ENCODE results near the gene MBD2.

The MBD2 gene

GRCh38 chr18:54192900-54193299 is 31.6 kb downstream of the MBD2 start:
- no peak for DNase-seq

- no peak for DNase-seq
Observed at GRCh38 chr18:54192415-54192814, 32.1 kb downstream of the MBD2 start.

- DNase-seq, result no peak
Observed at GRCh38 chr18:54191352-54191751, 33.1 kb downstream of the MBD2 start.

GRCh38 chr18:54187372-54187771 is 37.1 kb downstream of the MBD2 start:
- no peak for DNase-seq

GRCh38 chr18:54184836-54185235 is 39.6 kb downstream of the MBD2 start:
- DNase-seq, result no peak

- no peak for DNase-seq
Observed at GRCh38 chr18:54183390-54183789, 41.1 kb downstream of the MBD2 start.

GRCh38 chr18:54181856-54182602 is 42.4 kb downstream of the MBD2 start:
- DNase-seq, result no peak

GRCh38 chr18:54173980-54174630 is 50.4 kb downstream of the MBD2 start:
- DNase-seq, result no peak

- no peak for DNase-seq
Observed at GRCh38 chr18:54173250-54173649, 51.2 kb downstream of the MBD2 start.

- no peak for DNase-seq
Observed at GRCh38 chr18:54169431-54170403, 54.8 kb downstream of the MBD2 start.

- DNase-seq, result no peak
Observed at GRCh38 chr18:54165450-54165849, 59.0 kb downstream of the MBD2 start.

GRCh38 chr18:54163453-54163852 is 61.0 kb downstream of the MBD2 start:
- DNase-seq, result no peak

GRCh38 chr18:54162431-54162830 is 62.0 kb downstream of the MBD2 start:
- no peak for DNase-seq

- DNase-seq, result no peak
Observed at GRCh38 chr18:54161267-54161666, 63.2 kb downstream of the MBD2 start.

- no peak for DNase-seq
Observed at GRCh38 chr18:54159906-54160305, 64.6 kb downstream of the MBD2 start.

- no peak for DNase-seq
Observed at GRCh38 chr18:54157646-54158385, 66.7 kb downstream of the MBD2 start.

GRCh38 chr18:54155412-54155811 is 69.1 kb downstream of the MBD2 start:
- no peak for DNase-seq

- no peak for DNase-seq
Observed at GRCh38 chr18:54154231-54154630, 70.2 kb downstream of the MBD2 start.

GRCh38 chr18:54151376-54151775 is 73.1 kb downstream of the MBD2 start:
- no peak for DNase-seq

- no peak for DNase-seq
Observed at GRCh38 chr18:54150226-54150625, 74.2 kb downstream of the MBD2 start.

GRCh38 chr18:54149078-54149697 is 75.3 kb downstream of the MBD2 start:
- peak; percentile 43 to 64 for DNase-seq

- no peak for DNase-seq
Observed at GRCh38 chr18:54148678-54149077, 75.8 kb downstream of the MBD2 start.

Data from stimulated activated CD4-positive, alpha-beta T cell treated with anti-CD3 and anti-CD28 coated beads, Interleukin-4, amount 100 ng/mL, for 4 hours (primary cell).